Endothelial cell of umbilical vein (primary cell): ENCODE results near the gene GPA33.

Experiments
- CTCF ChIP-seq, 2 donors: IDR thresholded peaks; 1 replicate in 1 of 2; 2 replicates in 1 of 2; pipeline ENCODE4 v1.5.1; 2011; ENCODE audit warnings: low read length in 2 of 2, mild to moderate bottlenecking in 2 of 2, moderate library complexity in 2 of 2, control low read depth in 1 of 2, inconsistent platforms in 1 of 2, low read depth in 1 of 2; ENCODE audit not compliant: insufficient read depth in 1 of 2; ENCODE audit errors: extremely low read depth in 1 of 2
- EZH2 ChIP-seq: IDR thresholded peaks from 2 replicates; pipeline ENCODE4 v1.6.1; 2012; ENCODE audit warnings: borderline replicate concordance, low read depth, mild to moderate bottlenecking, moderate library complexity, low read length, inconsistent platforms; ENCODE audit not compliant: severe bottlenecking
- JUN ChIP-seq: IDR thresholded peaks from 2 replicates; pipeline ENCODE4 v1.6.1; 2011; ENCODE audit warnings: borderline replicate concordance, low read depth; ENCODE audit not compliant: insufficient read length, insufficient read depth
- MAX ChIP-seq: IDR thresholded peaks from 2 replicates; pipeline ENCODE4 v1.6.1; 2011; ENCODE audit not compliant: insufficient read depth, insufficient read length
- MYC ChIP-seq: IDR thresholded peaks from one replicate; pipeline ENCODE4 v1.6.1; 2011; ENCODE audit warnings: mild to moderate bottlenecking, low read depth, low read length
- POLR2A ChIP-seq: IDR thresholded peaks from 2 replicates; pipeline ENCODE4 v1.6.1; 2012; ENCODE audit warnings: low read depth, mild to moderate bottlenecking, control low read depth, low read length

- no peak for TF ChIP-seq CTCF (IDR thresholded peaks at IDR 0.05; ENCODE audit: extremely low read depth in 1 of 2, insufficient read depth in 1 of 2, low read depth in 1 of 2, low read length in 2 of 2)
- TF ChIP-seq MYC, result no peak
- TF ChIP-seq POLR2A, result no peak
- TF ChIP-seq MAX, result no peak
- no peak for TF ChIP-seq EZH2
- no peak for TF ChIP-seq JUN
These were observed 47.8 kb upstream of the GPA33 start for GRCh38 chr1:167137793-167138510.
